Embryonic facial prominence (tissue), 1 donor: ENCODE results near the gene HS2ST1.
"Not testable (repeated sequence)": the region's sequence is repeated elsewhere in the genome, so short reads cannot be mapped to it uniquely, and the experiment has no call there.

Experiments used
- DNase-seq: peaks from one replicate; pipeline ENCODE4 v3.0.0-alpha.2; 2016; ENCODE audit errors: extremely low spot score

The HS2ST1 gene

DNA sequence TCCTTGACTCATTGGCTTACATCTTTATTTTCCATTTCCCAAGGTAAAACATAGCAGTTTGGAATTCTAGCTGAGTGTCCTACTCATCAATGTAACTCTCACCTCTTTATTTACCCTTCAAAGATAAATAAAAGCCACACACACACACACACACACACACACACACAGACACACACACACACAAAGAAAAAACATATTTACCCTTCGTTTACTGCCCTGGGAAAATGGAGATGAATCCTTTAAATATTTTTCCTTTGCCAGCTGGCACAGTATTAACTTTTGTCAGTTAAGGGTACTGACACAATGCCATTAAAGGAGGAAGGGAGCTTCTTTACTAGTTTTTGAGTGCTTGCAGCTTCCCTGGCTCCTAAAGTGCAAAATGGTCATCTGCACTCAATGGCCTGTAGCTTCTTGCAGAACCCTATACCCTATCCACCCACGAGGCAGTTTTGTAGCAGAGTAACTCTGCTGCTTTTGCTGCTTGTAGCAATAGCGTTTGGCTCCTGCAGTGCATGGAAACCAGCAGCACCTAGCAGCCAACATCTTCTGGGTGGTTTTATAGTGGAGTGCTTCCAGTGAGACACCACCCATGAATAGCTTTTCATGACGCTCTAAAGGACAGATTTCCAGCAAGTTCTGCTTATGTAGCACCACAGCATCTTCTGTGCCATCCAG is 103.7 kb downstream of the HS2ST1 start:
- DNase-seq: no peak

DNA sequence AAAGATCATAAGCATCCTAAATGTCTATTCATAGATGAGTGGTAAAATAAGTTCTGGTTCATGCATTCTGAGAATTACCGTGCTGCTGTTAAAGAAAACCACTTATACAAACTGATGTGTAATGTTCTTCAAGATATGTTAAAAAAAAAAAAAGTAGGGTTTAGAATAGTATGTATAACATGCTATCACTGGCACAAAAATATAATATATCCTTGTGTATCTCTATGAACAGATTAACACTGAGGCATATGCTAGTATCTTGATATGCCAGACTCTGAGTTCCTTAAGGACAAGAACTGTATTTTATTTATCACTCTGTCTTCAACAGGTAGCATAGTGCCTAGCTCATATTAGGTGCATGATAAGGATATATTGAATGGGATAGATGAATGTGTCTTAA is 108.9 kb downstream of the HS2ST1 start:
- DNase-seq: no peak

DNA sequence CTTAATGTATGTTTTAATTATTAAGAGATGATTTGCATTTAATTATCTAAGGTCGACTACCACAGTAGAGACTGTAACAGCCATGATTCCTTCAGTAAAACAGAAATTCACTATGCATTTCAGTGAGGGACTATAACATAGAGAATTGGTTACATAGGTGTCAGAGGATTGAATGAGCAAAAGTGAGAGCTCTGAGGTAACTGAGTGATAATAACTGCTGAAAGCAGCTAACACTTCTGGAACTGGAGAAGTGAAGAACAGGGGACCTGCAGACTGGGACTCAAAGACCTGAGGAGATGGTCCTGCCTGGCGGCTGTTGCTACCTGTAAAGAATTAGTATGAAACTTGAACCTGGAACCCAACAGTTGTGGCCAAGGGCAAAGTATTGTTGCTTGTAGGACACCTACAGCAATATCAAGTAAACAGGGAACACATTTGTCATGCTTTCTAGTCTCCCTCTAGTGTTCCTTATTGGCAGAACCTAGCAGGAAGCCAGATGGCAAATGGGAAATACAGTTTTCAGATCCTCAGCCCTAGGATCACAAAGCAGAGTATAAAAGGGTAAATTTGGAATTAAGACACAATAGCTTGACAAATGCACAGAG is 110.6 kb downstream of the HS2ST1 start:
- DNase-seq: no peak

DNA sequence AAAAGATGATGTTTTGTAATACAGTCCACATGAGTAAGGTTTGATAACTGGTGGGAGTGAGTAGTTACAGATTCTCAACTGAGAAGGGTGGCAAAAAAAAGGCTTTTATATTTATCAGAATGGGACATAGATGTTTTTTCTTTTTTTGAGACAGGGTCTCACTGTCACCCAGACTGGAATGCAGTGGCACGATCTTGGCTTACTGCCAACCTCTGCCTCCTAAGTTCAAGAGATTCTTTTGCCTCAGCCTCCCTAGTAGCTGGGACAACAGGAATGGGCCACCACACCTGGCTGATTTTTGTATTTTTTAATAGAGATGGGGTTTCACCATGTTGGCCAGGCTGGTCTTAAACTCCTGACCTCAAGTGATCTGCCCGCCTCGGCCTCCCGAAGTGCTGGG is 113.1 kb downstream of the HS2ST1 start:
- not testable (repeated sequence) for DNase-seq

DNA sequence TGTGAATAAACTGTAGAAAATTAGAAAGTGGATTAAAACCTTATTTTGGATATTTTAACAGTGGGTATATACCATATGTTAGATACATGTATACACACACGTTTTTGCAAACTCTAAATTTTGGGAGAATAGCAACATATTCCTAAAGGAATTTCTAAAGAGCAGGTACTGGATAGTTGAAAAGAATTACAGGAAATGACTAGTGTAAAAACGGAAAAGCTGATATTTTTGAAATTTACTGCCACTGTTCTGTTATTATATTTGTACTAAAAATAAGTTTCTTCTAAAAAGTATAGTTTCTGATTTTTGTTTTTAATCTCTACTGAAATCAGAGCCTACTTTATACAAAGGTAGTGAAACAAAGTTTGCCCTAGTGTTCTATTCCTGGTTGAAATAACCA is 114.1 kb downstream of the HS2ST1 start:
- DNase-seq: no peak

DNA sequence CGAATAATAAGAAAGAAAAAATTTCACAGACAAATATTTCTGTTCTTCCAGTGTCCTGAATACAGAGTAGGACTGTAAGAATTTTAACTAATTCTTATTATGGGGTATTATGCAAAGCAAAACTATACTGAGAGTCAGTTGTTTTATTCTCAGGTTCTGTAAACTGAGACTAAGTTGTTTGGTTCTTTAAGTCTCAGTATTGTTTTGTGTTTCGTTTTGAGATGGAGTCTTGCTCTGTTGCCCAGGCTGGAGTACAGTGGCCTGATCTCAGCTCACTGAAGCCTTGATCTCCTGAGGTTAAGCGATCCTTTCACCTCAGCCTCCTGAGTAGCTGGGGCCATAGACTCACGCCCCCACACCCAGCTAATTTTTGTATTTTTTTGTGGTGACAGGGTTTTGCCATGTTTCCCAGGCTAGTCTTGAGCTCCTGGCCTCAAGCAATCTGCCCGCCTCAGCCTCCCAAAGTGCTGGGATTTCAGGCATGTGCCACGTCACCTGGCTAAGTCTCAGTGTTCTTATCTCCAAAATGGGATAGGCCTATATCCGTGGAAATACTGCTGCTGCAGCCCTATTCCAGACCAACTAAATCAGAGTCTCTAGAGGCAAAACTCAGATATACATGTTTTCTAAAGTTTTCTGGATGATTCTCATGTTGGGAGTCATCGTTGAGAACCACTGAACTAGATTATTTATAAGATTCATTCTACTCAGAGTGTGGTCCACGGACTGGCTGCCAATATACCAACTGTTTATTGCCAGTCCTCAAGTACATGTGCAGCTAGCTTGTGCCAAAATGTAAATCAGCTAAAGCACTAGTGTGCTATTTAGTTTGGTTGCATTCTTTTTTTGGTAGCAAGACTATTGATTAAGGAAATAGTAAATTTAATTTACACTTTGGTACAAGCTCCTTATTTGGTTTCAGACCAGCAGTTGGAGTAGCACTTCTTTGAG is 116.6 kb downstream of the HS2ST1 start:
- DNase-seq: no peak

DNA sequence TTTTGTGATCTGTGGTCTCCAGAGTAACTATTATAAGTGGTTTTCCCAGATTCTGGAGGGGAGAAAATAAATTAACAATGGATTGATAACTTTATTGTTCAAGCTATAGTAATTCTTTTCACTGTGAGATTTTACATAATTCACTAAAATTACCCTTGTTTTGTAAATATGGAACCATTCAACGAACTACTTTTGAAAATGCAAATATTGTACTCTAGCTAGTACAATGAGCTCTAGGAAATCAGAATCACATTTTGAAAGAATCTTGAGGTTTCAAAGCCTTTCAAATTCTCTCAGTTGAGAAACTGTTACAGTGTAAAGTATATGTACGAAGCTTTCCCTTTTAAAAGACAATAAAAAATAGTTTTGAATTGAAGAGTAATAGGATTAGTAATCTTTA is 119.9 kb downstream of the HS2ST1 start:
- no peak for DNase-seq

DNA sequence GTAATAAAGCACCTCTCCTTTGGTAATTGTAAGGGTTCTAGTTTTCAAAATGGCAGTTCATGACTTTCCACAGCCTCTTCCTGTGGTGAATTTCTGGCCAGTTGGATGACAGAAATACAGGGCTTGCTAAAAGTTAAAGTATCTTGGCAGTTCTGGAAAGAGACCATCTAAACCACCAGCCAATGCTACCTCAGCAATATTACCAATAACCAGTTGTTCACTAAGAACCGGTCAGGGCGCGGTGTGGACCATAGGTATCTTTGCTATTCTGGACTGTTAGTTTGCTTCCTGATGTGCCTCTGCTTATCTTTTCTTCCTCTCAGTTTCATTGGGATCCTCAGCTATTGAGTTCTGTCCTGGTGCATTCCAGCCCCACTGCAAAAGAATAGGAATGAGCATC is 124.7 kb downstream of the HS2ST1 start:
- no peak for DNase-seq

DNA sequence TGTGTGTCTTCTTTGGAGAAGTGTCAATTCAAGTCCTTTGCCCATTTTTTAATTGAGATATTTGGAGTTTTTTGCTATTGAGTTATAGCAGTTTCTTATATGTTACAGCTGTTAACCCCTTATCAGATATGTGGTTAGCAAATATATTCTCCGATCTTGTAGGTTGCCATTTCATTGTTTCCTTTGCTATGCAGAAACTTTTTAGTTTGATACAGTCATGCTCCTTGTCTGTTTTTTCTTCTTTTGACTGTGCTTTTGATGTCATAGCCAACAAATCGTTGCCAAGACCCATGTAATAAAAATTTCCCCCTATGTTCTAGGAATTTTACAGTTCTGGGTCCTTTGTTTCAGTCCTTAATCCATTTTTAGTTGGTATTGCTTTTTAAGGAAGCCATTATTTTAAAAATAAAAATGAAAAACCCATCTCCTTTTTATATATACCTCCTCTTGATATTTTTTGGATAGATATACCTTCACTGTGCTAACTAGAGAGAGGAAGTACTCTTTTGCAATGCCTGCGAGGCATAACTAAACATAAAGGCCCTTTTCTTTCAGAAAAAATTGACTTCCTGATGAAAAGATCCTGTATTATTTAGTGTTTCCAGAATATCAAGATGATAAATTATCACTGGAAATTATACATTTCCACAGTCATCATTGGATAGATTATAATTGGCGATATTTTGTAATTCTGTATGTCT is 127.8 kb downstream of the HS2ST1 start:
- no peak for DNase-seq

DNA sequence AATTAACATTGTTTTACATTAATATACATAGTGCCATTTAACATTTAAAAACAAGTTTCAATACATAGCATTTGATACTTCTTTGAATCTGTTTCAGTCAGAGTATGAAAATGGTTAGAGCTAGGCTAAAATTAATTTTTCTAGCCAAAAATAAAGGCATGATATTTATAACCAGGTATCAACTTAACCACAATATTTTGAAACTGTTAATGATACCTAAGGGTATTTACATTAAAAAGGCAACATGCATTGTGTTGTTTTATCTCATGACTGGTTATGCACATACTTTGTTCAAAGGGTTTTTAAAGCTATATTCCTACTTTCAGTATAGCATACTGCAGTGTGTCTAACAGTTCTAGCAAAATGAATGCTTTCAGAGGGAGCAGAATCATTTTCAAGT is 130.0 kb downstream of the HS2ST1 start:
- no peak for DNase-seq

DNA sequence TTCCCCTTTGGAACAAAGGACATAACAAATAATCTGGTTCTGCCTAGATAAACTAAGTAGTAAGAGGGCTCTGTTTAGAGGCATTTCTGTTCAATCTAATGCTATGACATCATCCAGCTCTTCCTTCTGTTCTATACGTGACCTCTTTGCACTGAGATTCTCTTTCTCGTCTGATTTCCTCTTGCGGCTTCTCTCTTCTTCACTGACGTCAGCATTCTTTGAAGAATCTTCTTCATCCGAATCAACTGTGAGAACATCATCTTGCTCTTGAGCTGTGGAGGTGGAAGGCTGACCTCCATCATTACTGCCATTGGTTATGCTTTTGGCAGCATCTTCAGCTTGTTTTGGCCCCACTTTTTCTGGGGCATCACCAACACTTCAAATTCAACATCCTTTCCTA is 130.4 kb downstream of the HS2ST1 start:
- no peak for DNase-seq

DNA sequence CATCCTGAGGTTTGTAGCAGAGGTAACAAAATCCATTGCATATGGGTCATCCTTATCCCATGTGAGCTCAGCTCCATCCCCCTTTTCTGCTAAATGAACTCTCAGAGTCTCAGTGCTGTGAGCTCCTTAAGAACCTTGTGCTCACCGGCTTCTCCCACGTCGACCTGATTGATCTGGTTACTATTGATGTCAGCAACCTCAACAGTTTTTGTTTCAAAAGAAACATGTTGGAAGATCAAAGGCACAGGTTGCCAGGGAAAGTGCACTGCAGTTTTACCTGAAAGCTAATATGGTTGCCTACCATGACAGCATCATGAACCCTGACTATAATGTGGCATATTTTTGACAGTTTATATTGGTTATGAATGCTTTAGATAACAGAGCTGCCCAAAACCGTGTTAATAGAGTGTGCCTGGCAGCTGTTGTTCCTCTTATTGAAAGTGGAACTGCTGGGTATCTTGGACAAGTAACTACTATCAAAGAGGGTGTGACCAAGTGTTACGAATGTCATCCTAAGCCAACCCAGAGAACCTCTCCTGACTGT is 131.4 kb downstream of the HS2ST1 start:
- no peak for DNase-seq

DNA sequence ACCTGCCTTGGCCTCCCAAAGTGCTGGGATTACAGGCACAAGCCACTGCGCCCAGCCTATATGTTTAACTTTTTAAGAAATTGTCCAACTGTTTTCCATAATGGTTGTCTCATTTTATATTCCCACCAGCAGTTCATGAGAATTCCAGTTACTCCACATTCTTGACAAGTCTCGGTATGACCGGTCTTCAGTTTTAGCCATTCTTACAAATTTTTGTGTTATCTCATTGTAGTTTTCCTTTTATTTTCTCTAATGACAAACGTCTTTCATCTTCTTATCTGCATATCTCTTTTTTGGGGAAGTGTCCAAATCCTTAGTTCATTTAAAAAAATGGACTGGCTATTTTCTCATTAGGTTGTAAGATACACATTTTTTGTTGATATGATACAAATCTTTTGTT is 132.5 kb downstream of the HS2ST1 start:
- no peak for DNase-seq

DNA sequence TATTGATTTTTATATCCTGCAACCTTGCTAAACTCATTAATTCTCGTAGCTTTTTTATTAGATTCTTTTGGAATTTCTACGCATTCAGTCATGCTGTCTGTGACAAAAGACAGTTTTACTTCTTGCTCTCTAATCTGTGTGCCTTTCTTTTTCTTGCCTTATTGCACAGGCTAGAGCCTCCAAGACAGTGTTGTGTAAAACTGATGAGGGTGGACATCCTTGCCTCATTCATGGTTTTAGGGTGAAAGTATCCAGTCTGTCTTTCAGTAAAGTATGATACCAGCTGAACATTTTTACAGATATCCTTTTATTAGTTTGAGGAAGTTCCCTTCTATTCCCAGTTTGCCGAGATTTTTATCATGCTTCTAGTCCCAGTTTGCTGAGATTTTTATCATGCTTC is 133.8 kb downstream of the HS2ST1 start:
- no peak for DNase-seq

DNA sequence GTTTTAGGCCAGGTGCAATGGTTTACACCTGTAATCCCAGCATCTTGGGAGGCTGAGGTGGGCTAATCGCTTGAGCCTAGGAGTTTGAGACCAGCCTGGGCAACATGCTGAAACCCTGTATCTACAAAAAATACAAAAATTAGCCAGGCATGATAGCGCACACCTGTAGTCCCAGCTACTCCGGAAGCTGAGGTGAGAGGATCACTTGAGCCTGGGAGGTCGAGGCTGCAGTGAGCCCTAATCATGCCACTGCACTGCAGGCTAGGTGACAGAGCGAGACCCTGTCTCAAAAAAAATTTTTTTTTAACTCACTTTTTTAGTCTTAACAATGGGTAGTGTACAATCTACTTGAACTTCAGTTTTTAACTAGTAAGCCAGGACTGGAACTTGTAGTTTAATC is 137.5 kb downstream of the HS2ST1 start:
- DNase-seq: no peak

DNA sequence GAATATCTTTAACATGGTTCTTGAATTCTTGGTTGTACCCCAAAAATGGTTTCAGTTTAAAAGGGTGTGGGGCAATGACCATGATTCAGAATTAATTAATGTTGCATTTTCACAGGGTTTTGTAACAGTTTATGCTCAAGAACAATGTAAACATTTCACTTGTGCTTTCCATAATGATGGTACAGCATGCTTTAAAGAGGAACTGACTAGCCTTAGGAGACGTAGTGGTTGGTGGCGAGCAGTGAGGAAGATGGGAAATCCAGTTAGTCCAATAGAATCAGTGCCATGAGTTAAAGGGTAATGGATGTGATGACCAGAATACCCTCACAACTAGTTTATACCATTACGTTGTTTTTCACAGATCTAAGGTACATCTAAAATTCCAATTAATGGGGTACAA is 138.0 kb downstream of the HS2ST1 start:
- DNase-seq: no peak

DNA sequence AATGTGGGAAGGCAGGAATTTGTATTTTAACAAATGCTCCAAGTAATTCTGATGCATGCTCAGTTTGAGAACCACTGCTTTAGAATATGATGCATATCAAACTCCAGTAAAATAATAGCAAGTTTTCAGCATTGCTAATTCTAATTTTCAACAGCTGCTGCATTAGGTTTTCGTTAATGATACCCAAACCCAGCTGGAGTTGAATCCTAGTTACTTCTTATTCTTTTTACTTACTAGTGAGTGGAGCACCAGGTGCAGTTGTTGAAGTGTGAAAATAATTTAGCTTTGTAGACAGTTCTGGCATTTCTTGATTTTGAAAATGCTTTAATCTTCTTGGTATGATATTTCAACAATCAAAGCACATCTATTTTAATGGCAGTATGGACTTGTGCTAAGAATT is 138.5 kb downstream of the HS2ST1 start:
- DNase-seq: no peak

DNA sequence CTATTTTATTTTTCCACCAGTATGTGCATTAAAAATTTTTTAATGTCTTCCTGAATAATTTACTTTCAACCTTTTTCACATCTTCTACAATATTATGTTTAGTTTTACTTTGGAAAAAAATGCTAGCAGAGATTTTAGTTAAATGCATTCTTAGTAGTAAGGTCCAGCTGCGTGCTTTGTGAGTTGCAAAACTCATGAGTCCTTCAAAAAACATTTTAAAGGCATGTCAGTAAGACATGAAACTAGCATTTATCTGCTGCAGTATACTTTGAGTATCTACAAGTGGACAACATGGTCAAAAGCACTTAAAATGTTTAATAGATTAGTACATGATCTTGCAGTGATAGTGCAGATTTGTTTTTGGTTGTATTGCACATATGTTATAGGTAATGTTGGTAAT is 139.0 kb downstream of the HS2ST1 start:
- DNase-seq: no peak

DNA sequence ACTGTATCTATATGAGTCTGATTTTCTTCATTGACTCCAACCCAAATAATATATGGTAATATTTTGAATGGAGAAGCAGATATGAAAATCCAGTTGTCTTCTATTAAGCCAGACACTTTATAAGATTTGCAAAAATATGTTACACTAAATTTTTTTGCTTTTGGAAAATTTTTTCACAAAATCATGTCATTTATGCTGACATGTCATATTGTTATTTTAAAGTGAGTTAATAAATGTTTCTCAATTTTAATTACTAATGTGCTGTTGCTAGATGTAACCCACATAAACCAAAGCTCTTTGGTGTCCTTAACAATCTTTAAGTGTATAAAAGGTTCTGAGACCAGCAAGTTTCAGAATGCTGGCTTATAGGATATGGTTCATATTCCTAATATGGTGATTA is 142.5 kb downstream of the HS2ST1 start:
- no peak for DNase-seq

DNA sequence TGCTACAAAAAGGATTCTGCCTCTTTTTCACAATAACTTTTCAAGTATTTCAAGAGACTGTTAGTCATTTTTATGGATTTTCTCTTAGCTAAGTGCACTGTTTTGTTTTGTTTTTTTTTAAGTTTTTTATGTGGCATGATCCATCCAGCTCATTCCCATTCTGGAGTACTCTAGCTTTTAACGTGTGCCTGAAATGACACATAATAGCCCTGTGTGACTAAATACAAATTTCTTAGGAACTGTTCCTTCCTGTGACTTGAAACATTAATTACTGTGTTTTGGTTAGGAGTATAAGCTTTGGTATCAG is 143.9 kb downstream of the HS2ST1 start:
- DNase-seq: no peak

DNA sequence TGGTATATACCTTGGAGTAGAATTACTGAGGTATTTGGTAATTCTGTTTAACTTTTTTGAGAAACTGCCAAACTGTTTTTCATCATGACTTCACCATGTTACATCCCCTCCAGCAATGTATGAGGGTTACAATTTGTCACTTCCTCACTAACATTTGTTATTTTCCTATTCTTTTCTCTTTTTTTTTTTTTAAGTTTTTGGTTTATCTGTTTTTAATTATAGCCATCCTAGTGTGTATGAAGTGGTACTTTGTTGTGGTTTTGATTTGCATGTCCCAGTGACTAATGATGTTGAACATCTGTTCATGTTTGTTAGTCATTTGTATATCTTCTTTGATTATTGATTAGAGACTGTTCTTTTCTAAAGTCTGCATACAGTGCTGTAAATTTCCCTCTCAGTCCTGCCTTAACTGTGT is 147.3 kb downstream of the HS2ST1 start:
- DNase-seq: no peak

DNA sequence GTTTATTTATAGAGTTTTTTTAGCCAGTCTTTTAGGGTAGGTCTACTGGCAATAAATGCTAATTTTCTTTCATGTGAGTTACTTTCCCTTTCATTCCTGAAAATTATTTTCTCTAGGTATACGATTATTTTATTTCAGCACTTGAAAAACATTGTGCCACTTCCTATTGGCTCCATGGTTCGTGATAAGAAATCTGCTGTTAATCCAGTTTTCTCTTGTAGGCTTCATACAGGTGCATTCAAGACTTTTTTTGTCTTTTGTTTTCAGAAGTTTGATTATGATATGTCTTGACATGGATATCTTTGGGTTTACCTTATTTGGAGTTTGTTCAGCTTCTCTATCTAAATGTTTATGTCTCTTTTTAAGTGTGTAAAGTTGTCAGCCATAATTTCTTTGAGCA is 148.3 kb downstream of the HS2ST1 start:
- DNase-seq: no peak
